Neural crest cell (in vitro differentiated cells): ENCODE measurements around the gene C14orf93. TPM values are rescaled to one million over a fixed set of nuclear protein-coding genes. Genes with fewer than 3 reads are reported as not detected.
"Not testable (repeated sequence)": the region's sequence is repeated elsewhere in the genome, so short reads cannot be mapped to it uniquely, and the experiment has no call there.

Experiments used
- DNase-seq: peaks from one replicate; pipeline ENCODE4 v3.0.0; 2021; ENCODE audit warnings: low read depth, mixed read lengths, low spot score
- H3K27ac Mint-ChIP-seq: one replicate; pipeline ENCODE4 v1.8.0; 2021; ENCODE audit warnings: mild to moderate bottlenecking, mixed read lengths; ENCODE audit not compliant: unreplicated experiment
- H3K27me3 Mint-ChIP-seq: 2 replicates; pipeline ENCODE4 v1.8.0; 2021; ENCODE audit warnings: low read depth, mild to moderate bottlenecking, mixed read lengths
- H3K36me3 Mint-ChIP-seq: 2 replicates; pipeline ENCODE4 v1.8.0; 2021; ENCODE audit warnings: low read depth, mild to moderate bottlenecking, mixed read lengths
- H3K4me1 Mint-ChIP-seq: 2 replicates; pipeline ENCODE4 v1.8.0; 2021; ENCODE audit warnings: mixed read lengths
- H3K4me3 Mint-ChIP-seq: one replicate; pipeline ENCODE4 v1.8.0; 2021; ENCODE audit warnings: mild to moderate bottlenecking, mixed read lengths
- H3K9me3 Mint-ChIP-seq: 2 replicates; pipeline ENCODE4 v1.8.0; 2021; ENCODE audit warnings: mixed read lengths
- CTCF ChIP-seq: fragments of 200-600 bp; sonication (generic); conservative IDR thresholded peaks from 2 replicates; pipeline ENCODE4 v1.5.0; 2021; ENCODE audit warnings: antibody characterized with exemption, mild to moderate bottlenecking
- total RNA-seq: library from RNA; stranded (reverse); gene quantifications from 2 replicates; pipeline ENCODE4 v1.2.1, GENCODE V29; 2021

The C14orf93 gene
- total RNA-seq, 1 donor from 2014 or later, result 13.6 TPM

- Mint-ChIP-seq H3K4me3 (peak overlapping the region; percentile 86), H3K9me3 (peaks cover 2% of the 10 kb centered on the region), H3K4me1 (peaks cover 50% of the 10 kb centered on the region), H3K27me3 (no peaks in the 10 kb centered on the region), H3K36me3 (no peaks in the 10 kb centered on the region), H3K27ac (peak overlapping the region; percentile 91)
- TF ChIP-seq CTCF, result no peak
- DNase-seq, result no peak
These were observed 432 bp downstream of the C14orf93 start for GRCh38 chr14:23009483-23009938.

GRCh38 chr14:23008831-23009230 lies 1.1 kb downstream of the C14orf93 start:
- H3K4me1 Mint-ChIP-seq, result peaks cover 50% of the 10 kb centered on the region
- peaks cover 2% of the 10 kb centered on the region for H3K9me3 Mint-ChIP-seq
- H3K27me3 Mint-ChIP-seq, result no peaks in the 10 kb centered on the region
- no peak overlapping the region for H3K27ac Mint-ChIP-seq
- H3K4me3 Mint-ChIP-seq, result peak overlapping the region; percentile 39
- no peak for TF ChIP-seq CTCF
- H3K36me3 Mint-ChIP-seq, result no peaks in the 10 kb centered on the region
- no peak for DNase-seq

- H3K4me1 Mint-ChIP-seq, result peaks cover 50% of the 10 kb centered on the region
These were observed 3.2 kb downstream of the C14orf93 start for GRCh38 chr14:23006544-23007419.

GRCh38 chr14:23006188-23006534 lies 3.8 kb downstream of the C14orf93 start:
- Mint-ChIP-seq H3K27me3 (no peaks in the 10 kb centered on the region), H3K4me3 (peak overlapping the region; percentile 93), H3K27ac (peak overlapping the region; percentile 97), H3K36me3 (no peaks in the 10 kb centered on the region), H3K9me3 (peaks cover 2% of the 10 kb centered on the region), H3K4me1 (peaks cover 46% of the 10 kb centered on the region)
- no peak for TF ChIP-seq CTCF
- no peak for DNase-seq

More at GRCh38 chr14:23006544-23007419, 3.2 kb downstream of the C14orf93 start:
- H3K4me3 Mint-ChIP-seq, result peak overlapping the region; percentile 93
- no peaks in the 10 kb centered on the region for H3K27me3 Mint-ChIP-seq
- H3K36me3 Mint-ChIP-seq, result no peaks in the 10 kb centered on the region
- peak; percentile 93 for DNase-seq
- peaks cover 2% of the 10 kb centered on the region for H3K9me3 Mint-ChIP-seq
- H3K27ac Mint-ChIP-seq, result peak overlapping the region; percentile 99
- peak; percentile 31 for TF ChIP-seq CTCF

- no peak for TF ChIP-seq CTCF
- Mint-ChIP-seq H3K27ac (no peak overlapping the region), H3K4me3 (peak overlapping the region; percentile 93), H3K4me1 (peaks cover 46% of the 10 kb centered on the region), H3K27me3 (no peaks in the 10 kb centered on the region), H3K9me3 (peaks cover 2% of the 10 kb centered on the region), H3K36me3 (no peaks in the 10 kb centered on the region)
- no peak for DNase-seq
These were observed 4.3 kb downstream of the C14orf93 start for GRCh38 chr14:23005451-23006187.

GRCh38 chr14:23004274-23004673 lies 5.7 kb downstream of the C14orf93 start:
- Mint-ChIP-seq H3K4me3 (peak overlapping the region; percentile 80), H3K4me1 (peaks cover 34% of the 10 kb centered on the region), H3K27ac (peak overlapping the region; percentile 12)
- H3K9me3 Mint-ChIP-seq, H3K36me3 Mint-ChIP-seq, H3K27me3 Mint-ChIP-seq, DNase-seq: not testable (repeated sequence)
